Stimulated activated CD8-positive, alpha-beta memory T cell treated with anti-CD3 and anti-CD28 coated beads, Interleukin-7, amount 100 ng/mL, for 4 hours (primary cell): ENCODE measurements around the gene TBL1XR1.

Experiments used
- DNase-seq, 2 donors: peaks; one replicate each; pipeline ENCODE4 v3.0.0-alpha.2; 2020; ENCODE audit warnings: low read depth in 2 of 2

Gene TBL1XR1

DNA sequence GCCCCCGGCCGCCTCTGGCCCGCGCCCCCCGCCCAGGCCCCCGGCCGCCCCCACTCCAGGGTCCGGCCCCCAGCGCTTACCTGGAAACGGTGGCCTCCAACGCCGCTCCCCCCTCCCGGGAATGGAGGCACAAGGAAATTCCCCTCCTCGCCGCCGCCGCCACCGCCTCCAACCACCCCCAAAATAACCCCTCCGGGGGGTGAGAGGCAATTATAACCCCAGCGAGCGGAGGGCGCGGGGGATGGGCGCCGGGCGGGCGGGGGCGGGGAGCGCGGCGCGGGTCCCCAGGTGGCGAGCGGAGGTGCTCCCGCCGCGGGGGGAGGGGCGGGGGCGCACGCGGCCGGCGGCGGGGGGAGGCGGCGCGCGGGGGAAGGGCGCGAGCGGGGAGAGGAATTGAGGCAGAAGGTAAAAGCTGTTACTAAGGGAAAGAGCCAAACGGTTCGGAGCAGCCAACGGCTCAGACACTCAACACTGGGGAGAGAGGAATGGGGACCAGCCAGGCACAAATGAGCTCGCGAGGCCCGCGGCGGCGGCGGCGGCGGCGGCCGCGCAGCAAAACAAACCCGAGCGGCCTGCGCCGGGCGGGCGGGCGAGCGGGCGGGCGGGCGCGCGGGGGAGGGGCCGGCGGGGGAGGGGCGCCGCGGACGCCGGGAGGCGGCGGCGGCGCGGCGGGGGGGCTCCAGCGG is at the start of gene TBL1XR1:
Gene TBL1XR1 (minus strand): TSS at position 442 of the 686 bp plus-strand sequence. CDS start 132,505 bp downstream, outside the sequence.
- peak; percentile 73 to 84 for DNase-seq

DNA sequence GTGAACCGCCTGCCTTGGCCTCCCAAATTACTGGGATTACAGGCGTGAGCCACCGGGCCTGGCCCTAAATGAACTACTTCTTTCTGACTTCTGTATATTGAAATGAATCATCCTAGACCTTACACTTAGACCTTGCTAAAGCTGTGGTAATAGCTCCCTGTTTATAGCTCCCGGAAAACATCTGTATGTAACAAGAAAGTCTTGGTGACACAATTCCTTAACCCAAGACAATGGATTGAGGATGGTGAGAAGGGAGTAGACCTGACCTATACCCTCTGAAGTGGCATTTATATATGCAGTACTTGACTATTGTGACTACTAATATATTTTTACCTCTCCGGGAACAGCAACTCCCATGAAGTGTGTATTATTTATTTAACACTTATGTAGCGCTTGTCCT is 48.0 kb upstream of the TBL1XR1 start:
- no peak for DNase-seq

DNA sequence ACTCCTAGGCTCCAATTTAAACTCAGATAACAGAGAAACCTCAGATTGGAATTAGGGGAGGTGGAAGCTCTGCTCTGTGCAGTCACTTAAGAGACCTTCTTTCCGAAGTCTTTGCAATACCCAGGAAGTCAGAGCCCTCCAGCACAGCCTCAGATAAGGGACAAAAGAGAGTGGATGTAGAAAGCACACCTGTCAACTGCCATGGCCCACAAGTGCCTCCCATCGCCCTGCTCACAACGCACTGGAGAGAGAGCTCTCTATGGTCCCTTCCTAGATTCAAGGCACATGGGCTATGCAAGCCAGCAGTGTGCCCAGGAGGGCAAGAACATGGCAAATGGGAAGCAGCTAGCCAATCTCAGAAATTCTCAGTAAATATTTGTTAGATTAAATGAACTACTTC is 47.3 kb upstream of the TBL1XR1 start:
- DNase-seq: no peak

DNA sequence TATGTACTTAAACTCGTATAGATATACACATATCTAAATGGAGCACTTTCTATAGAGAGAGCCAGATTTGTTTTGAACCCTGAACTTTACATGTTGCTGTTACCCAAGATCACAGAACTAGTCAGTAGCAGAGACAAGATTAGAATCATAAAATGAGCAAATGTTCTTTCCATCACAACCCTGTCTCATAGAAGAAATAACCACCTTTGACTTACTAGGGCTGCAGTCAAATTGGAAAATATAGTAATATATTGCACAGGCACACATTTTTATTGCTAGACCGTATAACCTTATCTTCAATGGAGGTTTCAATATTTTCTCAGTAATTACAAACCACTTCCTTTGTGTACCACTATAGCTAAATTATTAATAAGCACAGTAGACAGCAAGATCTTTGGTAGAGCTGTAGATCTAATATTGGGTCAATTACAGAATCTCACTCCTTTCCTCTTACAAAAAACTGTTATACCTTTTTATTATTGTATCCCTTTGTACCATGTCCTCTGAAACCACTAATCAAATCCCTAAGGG is 41.5 kb upstream of the TBL1XR1 start:
- no peak for DNase-seq

DNA sequence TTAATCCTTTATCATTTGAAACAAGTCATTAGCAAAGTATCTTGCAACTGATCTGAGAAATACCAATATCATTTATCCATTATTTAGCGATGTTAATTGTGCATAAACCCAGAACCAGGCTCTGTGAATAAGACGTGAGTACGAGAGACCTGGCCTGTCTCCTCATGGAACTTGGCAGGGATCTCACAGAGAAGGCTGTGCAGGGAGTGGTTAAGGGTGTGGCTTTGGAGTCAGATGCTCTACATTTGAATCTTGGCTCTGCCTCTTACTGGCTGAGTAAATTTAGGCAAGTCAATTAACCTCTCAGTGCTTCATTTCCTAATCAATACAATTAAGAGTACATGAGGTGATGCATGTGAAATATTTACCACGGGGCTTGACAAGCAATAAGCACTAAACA is 39.9 kb upstream of the TBL1XR1 start:
- no peak for DNase-seq

DNA sequence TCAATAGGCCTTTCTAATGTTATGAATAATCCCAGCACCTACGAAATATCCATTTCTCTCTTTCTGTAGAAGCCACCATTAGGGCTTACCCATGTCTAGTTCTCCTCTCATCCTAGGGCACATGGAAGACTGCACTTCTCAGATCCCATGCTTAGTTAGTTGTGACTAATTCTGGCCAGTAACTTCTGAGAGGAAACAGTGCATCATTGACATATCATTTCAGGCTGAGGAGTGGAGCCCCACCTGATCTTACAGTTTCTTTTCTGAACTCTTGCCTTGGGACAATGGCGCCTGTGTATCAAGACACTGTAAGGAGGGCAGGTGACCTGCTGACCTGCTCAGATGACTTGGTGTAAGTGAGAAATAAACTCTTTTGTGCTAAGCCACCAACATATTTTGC is 39.4 kb upstream of the TBL1XR1 start:
- no peak for DNase-seq

DNA sequence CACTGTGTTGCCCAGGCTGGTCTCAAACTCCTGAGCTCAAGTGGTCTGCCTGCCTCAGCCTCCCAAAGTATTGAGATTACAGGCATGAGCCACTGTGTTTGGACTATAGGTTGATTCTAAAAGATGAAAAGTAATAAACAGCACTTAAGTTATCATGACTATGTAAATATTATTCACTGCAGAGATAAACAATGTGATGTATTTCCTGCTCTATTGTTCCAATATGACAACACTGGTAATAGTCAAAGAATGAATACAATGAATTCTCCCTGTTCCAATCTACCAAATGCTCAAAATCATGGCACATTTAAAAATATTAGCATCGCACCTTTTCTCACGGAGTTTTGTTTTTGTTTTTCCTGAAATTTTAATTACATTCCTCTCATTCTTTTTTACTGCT is 36.8 kb upstream of the TBL1XR1 start:
- DNase-seq: no peak

DNA sequence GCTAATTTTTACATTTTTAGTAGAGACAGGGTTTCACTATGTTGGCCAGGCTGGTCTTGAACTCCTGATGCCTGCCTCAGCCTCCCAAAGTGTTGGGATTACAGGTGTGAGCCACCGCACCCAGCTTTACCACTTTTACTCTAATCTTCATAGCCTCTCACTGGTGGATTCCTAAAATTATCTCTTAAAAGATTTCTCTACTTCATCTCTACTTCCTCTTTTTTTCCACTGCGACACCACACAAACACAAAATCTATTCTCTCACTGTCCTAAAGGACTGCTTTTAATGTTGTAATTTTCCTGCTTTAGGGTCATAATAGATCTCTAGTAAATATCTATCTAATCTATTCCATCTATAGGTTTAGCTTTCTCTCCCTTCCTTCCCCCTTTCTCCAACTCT is 34.0 kb upstream of the TBL1XR1 start:
- no peak for DNase-seq

DNA sequence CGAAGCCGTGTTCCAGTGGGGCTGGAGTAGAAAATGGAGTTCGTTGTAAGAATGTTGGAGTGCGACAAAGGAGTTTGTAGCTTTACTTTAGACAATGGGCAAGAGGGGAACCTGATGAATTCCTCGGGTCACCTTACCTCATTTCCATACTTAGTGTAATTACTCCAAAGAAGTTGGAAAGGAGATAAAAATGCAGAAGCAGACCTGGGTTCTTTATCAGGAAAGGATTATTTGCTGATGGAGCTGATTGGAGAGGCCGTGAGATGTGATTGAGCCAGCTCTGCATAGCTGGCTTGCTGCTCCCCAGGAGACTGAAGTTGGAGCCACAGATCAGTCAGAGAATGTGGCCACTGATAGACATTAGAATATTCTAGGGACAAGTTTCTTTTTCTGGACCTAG is 33.4 kb upstream of the TBL1XR1 start:
- no peak for DNase-seq

DNA sequence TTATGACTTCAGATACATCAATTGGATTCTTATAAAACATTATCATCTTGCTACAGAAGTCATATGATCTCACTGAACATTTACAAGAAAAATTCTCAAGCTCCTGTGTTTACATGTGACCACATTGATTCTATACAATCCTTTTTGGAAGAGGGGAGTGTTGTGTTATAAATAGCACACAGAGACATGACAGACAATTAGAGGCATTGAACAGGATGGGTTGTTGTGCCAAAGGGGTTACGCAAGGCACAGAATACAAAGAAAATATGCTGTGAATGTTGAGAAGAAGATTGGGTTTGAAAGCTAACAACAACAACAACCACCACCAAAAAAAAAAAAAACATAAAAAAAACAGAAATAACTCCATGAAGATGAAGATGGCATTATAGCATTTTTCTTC is 32.5 kb upstream of the TBL1XR1 start:
- no peak for DNase-seq

DNA sequence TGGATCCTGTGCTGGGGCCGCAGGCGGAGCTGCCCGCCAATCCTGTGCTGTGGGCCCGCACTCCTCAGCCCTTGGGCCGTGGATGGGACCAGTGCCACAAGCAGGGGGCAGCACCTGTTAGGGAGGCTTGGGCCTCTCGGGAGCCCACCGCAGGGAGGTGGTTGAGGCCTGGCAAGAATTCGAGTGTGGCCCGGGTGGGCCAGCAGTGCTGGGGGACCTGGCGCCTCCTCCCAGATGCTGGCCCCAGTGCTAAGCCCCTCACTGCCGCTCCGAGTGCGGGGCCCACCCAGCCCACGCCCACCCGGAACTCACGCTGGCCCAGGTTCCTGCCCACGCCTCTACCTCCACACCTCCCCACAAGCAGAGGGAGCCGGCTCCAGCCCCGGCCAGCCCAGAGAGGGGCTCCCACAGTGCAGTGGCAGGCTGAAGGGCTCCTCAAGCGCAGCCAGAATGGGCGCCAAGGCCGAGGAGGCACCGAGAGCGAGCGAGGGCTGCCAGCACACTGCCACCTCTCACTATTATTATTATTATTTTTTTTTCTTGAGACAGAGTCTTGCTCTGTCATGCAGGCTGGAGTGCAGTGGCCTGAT is 31.4 kb upstream of the TBL1XR1 start:
- no peak for DNase-seq

DNA sequence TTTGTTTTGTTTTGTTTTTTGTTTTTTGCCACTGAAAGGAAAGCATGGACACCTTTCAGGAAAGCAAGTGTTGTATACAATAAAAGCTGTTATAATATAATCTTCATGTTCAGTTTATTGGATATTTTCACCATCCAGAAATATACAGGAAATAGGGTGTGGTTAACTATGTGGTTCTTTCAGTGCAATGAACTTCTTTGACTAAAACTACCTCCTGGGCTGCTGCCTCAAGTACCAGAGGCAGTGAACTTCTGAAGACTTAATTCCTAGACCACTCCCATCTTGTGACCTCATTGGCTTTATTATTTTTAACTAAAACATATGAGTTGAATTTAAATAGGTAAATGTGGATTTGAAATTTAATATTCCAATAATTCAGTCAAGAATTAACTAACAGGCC is 27.1 kb upstream of the TBL1XR1 start:
- DNase-seq: no peak

DNA sequence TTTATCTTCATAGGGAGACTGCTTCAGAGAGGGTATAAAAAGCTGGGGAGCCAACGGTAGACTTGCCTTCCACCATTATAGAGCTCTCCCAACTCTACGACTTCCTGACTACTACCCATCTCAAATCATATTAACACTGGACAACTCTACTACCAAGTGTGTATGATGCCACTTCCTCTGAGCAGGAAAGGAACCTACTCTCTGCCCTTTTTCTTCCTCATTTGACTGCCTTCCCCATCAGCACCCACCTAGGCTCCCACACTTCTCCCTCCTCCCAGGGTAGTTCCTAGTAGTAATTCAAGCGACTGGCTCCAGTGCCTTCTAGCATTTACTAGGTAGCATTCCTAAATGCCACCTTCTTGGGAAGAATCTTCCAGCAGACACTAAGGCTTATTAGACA is 24.5 kb upstream of the TBL1XR1 start:
- DNase-seq: no peak

DNA sequence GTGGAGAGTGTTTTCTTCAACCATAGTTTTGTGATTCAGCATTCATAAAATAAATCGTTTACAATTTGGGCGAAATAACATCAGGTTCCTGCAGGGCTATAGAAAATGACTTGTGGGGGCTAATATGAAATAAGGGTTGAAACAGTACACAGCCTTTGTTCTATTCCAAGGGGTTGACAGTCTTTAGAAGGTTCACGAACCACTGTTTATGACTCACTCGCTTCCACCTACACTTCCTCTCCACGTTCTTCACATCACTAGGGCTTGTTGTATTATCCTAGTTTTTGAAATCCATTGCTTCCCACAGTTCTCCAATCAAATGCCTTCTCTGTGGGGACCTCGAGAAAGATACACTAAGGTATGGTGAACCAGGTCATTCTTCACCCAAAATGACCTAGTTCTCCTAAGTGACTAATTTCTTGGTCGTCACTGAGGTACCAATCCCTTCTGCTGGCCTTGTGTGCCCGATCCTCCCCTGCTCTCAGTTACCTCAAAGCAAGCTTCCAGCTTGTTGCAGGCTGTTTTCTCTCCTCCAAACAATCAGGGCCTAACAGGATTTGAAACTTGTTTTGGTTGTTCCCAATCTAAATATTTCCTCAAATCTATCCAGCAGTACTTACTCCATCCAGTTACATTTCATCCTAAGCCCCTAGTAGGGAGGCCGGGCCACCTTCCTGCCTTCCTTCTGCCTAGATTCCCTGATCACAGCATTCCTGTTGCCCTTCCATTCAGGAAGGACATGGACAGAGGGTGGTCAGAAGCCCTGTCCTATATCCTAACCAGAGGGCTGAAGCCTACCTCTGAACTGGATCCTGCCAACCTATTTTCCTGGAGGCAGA is 23.1 kb upstream of the TBL1XR1 start:
- no peak for DNase-seq

DNA sequence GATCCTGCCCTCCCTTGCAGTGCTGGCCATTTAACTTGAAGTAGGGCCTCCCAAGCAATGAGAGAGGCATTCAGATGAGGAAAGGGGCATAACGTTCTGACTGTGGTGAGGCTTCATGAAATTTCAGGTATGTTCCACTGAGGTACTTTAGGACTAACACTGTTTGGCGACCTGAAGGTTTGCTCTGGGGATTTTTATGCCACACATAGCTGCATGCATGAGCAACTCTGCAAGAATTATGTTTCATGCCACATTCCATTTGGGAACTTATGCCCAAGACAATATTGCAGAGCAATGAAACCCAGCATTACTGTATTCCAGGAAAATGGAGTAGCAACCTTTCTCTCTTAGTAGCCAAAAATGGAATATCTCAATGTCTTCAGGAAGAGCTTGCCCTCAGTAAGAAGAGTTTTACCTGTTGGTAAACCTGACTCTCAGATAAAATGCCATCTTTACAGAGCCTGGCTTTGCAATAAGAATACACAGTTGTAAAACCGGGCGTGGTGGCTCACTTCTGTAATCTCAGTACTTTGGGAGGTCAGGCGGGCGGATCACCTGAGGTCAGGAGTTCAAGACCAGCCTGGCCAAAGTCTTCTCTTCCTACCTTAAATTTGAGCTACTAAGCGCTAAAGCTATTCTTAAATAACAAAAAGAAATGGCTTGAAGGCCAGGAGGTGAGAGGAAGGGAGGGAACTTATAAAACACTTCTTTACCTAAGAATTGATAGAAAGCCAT is 16.7 kb upstream of the TBL1XR1 start:
- no peak for DNase-seq

DNA sequence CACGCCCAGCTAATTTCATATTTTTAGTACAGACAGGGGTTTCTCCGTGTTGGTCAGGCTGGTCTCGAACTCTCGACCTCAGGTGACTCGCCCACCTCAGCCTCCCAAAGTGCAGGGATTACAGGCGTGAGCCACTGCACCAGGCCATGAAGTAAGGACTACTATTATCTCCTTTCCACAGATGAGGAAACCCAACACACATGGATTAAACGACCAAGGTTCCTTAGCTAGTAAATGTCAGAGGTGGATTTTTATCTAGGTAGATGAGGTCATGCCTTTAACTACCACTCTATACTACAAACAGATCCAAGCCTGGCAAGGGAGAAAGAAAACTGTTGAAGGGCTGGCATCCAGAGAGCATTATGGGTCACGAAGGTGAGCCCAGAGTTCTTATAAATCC is 15.5 kb upstream of the TBL1XR1 start:
- DNase-seq: no peak

DNA sequence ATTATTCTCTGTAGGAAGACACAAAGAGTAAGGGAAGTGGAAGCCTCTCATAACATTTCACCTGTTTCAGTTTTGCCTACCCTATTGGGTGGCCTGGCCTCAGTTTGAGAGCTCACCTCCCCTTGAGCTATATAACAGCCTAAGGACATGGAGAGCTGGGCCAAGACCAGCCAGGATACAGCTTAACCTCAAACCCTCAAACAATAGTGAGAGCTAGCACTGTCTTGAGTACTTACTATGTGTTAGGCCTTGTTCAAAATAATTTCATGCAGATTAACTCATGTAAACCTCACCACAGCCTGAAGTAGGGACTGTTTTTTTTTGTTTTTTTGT is 15.0 kb upstream of the TBL1XR1 start:
- no peak for DNase-seq

DNA sequence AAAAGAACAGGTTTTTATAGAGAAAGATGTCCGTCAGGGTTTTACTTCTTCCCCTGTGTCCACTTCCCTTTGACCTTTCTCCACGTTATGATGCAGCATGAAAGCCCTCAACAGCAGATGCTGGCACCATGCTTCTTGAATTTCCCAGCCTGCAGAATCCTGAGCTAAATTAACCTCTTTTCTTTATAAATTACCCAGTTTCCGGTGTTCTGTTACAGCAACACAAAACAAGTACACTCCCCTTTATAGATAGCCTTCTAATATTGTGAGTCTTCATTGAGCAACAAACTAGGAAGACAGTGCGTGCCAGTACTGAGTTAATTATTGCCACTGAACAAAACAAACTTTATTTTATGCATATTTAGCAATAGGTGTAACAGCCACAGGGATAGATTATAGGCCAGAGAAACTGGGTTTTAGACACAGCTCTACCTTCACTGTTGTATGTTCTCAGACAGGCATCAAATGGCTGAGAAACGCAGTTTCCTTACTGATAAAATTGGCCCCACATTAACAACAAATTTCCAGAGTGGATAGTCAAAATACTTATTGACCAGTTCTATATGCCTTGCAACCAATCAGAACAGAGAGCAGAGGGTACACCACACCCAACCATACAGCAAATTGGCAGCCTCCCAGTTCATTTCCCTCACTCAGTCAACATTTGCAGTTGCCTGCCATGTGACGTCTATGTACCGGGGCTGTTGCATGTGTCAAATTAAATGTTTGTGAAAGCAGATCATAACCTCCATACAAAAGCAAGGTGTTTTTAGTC is 14.4 kb upstream of the TBL1XR1 start:
- no peak for DNase-seq

DNA sequence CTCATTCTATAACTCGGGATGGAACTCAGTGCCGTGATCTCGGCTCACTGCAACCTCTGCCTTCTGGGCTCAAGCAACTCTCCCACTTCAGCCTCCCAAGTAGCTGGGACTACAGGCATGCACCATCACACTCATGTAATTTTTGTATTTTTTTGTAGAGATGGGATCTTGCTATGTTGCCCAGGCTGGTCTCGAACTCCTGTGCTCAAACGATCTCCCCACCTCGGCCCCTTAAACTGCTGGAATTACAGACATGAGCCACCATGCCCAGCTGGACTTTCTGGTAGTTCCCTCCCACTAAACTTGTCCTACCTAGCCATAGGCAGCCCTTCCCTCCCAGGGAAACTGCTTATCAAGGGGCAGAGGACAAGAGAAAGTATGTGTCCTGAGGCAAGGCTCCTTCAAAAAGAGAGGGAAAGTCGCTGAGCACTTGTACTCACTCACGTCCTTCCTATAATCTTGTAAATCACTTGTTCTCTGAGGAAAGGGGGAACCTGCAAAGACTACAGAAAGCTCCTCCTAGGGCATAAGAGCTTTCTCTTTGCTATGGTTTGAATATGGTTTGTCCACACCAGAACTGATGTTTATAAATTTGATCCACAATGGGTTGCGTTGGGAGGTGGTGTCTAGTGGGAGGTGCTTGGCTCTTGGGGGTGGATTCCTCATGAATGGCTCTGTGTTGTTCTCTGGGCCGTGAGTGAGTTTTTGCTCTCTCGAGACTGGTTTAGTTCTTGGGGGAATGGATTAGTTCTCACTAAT is 13.6 kb upstream of the TBL1XR1 start:
- no peak for DNase-seq

DNA sequence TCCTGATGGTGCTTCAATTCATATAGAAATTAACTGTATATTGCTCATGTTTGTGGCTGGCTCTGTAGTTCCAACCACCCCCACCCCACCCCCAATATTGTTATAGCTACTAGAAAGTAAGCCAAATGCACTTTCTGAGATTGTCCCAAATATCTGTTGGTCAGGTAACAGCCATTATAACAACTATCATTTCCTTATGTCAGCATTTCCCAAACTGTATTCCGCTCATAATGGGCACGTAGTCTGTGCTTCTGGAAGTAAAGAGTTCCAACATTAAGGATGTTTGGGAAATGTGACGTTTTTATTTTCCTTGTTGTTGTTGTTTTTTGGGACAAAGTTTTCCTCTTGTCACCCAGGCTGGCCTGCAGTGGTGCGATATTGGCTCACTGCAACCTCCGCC is 12.2 kb upstream of the TBL1XR1 start:
- DNase-seq: no peak

DNA sequence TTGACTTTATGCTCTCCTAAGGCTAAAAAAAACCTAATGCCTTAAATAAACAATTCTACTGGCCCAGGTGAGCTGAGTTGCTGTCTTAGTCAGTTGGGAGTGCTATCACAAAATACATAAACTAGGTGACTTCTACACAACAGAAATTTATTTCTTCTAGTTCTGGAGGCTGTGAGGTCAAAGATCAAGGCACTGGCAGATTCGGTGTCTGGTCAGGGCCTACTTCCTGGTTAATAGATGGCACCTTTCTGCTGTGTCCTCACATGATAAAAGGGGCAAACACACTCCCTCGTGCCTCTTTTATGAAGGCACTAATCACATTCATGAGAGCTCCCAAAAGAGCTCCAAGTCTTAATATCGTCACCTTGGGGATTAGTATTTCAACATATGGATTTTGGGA is 11.5 kb upstream of the TBL1XR1 start:
- no peak for DNase-seq
